GM19023 (cell line): Measurements from ENCODE around the gene RAPGEF5.

Experiments
- ATAC-seq: cut with Tn5 transposase; IDR thresholded peaks from one replicate; pipeline ENCODE4 v1.9.1; 2021; ENCODE audit warnings: mild to moderate bottlenecking, moderate library complexity; ENCODE audit not compliant: unreplicated experiment

Gene RAPGEF5

DNA sequence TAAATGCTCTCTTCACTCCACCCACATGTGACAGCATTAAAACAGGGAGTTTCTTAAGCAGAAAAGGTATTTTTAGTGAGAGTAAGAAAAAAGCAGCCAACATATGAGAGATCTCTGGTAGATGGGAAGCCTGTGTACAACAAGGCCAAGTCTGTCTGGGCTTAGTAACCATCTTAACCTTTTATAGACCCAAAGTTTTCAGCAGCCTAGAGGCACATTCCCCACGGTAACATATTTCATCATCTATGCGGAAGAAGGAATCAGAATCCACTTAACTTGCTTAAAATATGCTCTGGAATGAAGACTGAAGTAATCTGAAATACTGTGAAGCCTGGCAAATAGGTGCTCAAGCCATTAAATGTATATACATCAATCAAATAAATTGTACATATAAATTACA lies 127.8 kb downstream of the RAPGEF5 start:
- no peak for ATAC-seq

DNA sequence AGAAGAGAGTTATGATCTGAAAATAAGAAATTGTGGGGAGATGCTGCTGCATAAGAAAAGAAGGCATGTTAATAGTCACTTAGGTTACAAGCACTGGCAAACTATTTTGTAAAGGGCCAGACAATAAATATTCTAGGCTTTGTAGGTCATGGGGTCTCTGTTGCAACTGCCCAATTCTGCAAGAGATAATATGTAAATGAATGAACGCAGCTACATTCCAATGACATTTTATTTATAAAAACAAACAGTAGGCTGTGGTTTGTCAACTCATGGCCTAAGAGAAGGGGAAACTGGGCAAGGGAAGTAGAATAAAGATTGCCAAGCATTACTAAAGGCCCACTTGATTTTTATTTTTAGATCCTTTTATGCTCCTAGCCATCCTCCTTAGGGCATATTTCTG lies 133.1 kb downstream of the RAPGEF5 start:
- no peak for ATAC-seq

DNA sequence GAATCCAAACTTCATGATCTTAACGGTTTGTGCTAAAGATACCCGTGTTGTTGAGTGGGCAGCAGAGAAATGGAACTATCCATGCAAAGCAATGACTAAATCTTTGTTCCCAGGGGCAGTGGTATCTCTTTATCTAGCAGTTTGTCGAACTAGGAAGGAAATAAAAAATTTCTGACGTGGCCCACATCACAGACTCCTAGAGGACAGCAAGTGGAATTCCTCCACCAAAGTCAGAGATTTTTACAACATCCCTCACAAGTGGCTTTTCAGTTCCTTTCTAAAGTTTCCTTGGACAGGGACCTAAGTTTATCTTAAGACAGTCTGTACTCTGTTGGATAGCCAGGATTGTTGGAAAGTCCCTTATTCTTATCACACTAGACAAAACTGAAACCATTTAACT lies 136.0 kb downstream of the RAPGEF5 start:
- no peak for ATAC-seq

DNA sequence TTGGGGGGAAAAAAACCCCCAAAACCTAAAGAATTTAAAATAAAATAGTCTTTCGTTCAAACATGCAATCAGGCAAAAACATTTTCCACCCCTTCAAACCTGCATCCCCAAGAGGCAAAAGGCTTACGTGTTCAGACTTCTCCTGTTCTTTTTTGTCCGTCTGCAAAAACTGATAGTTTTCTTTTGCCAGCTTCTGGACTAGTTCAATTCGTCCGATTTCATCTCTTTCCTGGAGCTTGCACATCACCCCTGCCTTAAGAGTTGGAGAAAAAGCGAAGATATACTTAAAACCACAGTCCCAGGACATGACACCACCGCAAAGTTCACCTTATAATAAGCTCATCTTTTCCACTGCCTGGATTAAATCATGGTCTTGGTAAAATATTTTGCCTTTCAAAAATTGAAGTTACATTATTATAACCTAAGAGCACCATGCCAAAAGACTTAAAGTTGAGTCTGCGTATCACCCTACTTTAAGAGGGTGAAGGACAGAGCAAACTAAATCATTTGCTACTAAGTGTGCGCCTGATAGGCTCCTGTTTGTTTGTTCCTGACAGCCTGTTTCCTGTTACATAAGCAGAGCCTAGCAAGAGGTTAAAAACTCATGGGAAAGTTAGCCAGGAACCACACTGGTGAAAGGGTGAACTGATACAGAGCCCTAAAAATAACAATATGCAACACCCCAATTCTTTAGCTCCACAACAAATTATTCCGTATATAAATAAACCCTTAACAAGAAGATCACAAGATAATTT lies 137.0 kb downstream of the RAPGEF5 start:
- no peak for ATAC-seq

DNA sequence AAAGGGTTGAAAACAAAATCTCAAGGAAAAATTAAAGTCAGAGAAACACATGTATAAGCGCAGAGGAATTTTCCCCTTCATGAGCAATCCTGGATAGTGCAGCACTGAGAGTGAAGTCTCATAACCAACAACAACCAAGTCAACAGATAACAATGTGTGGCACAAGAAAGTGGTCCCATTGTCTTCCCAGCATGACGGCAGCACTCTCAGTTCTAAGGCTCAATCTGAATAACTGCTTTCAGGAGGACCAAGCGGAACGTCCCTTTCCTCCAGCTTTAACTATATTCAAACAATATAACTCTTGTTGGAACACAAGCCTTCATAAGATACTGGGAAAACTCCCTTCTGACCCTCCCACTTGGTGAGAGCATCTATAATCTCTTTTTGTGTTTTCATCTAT lies 137.9 kb downstream of the RAPGEF5 start:
- ATAC-seq: no peak

DNA sequence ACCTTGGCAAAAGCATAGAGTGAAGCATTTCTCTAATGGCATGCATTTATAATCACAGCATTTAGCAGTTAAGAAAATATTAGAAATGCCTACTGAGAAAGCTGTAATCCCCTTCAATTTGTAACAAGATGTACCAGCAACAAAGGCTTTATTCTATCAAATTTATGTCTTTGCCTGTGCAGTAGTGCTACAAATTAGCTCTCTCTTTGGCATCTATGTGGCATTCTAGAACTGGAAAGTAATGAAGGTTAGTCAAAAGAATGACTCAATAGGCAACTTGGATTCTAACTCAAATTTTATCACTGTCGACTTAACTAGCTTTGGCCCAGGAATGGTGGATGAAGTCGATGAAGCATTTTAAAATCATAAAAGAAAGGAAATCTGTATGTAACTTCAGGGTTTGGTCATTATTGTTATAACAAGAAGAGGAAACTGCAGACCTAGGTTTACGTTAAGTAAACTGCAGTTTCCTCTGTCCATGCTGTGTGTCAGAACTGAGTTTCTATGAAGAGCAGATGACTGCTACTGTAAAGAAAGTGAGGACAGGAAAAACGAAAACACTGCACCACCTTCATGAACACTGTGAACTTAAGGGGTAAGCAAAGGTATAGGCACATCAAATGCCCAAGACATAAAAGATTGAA lies 140.0 kb downstream of the RAPGEF5 start:
- ATAC-seq: no peak

DNA sequence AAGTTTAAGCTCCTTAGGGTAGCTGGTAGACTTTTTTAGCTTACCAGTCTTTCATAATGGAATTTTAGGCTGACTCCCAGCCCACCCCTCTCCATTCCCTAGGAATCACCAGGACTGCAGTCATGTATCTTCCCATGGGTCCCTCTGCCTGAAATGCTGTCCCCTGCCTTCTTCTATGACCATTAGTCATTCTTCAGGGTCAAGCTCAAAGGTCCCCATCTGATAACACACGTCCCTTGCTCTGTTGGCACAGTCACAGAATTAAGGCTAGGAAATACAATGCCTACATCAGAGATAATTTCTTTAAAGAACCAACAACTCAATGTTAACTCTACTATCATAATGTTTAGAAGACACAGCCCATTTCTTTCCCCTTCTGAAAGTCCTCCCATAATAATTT lies 140.6 kb downstream of the RAPGEF5 start:
- ATAC-seq: no peak

DNA sequence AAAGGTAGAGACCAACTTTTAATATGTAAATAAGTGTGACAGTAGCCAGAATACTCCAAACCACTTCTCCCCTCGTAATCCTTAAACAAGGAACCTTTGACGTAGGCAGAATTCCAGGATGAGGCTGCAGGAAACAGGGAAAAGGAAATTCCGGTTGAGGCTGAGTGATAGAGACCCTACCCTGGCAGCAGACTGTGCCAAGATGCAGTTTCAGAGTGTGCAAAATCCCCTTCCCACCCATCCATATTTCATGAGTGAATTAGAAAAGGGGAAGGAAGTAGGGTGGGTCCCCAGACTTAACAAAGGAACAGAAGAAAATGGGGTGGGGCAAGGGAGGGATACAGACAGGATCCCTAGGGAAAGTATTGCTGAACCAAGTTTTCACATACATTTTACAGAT lies 143.0 kb downstream of the RAPGEF5 start:
- ATAC-seq: no peak

DNA sequence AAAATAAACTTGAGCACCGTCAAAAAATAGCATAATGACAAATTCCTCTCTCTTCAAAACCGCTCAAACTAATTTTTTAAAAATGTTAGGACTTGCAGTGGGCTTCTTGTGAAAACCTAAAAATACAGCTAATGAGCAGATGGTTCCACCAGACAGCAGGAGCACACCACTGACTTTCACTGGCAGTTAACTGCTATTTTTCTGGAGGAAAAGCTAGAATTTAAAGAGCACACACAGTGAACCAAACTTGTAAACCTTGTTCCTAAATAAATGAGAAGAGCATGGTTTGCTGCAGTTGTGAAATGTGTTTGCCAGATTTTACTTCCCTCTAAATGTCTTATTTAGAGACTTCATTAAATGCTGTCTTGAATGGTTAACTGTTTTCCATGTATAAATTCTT lies 143.9 kb downstream of the RAPGEF5 start:
- ATAC-seq: no peak

DNA sequence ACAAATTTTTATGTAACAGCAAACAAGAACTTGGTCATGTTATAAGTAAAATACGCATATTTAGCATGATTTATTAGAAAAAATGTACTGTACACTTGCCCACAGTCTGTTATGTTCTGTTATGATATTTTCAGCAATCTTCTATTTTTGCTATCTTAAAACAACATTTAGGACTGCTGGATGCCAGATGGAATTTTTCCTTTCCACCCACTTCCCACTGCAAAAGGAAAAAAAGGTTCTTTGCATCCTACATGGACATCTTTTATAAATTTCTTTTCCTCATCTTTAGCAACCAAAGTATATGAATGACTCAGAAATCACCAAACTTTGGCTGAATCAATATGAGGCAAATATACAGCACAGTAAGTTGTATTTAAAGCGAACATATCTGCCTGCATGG lies 146.0 kb downstream of the RAPGEF5 start:
- no peak for ATAC-seq

DNA sequence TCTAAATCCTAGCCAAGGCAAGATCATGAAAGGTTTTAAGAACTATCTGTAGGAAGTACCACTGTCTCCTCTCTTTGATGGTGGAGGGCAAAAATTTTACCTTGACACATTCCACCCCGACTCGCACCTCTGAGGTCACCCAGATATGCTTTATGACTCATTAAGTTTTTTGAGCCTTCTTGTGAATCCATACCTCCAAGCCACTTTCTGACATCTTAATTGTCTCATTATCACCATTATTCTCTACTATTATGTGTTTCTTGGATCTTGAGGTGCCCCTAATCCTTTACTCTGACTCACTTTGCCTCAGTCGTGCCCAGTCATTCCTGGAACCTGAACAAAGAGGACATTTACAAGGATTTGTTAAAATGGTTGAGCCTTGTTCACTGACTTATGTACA lies 146.6 kb downstream of the RAPGEF5 start:
- no peak for ATAC-seq

DNA sequence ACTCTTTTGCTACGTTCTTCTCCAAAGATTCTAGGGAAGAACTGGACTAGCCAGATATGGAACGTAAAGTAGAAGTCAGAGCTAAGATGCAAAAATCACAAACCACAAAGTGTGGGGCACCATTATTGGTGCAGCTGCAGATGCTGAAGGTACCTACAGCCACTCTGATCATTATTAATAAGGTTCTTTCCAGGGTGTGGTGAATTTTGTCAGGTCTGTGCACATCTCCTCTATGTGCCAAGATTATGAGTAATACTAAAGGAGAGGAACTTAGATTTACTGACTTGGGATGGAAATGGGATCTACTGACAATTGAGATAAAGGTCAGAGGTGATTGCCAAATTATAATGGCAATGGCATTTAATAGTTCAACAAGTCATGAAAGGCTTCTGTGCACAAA lies 148.2 kb downstream of the RAPGEF5 start:
- no peak for ATAC-seq

DNA sequence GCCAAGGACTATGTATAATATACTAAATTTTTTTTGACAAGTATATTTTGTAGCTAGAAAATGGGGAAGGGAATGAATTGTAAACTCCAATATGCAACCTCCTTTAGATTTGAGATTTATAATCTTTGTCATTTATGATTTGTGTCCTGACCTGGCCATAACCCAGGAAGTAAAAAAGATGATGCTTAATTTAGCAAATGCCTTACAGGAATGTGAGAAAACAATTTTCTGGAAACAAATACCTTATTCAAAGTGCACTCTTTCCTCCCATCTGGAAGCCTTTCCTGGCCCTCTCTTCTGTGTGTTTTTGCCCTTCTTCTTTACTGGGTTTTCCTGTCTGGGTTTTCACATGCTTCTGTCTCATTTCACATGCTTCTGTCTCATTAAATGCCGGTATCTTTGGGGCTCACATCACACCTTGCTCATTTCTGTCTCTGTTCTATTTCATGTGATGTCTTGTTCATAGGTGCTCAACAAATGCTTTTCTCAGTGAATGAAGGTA lies 149.2 kb downstream of the RAPGEF5 start:
- ATAC-seq: no peak

DNA sequence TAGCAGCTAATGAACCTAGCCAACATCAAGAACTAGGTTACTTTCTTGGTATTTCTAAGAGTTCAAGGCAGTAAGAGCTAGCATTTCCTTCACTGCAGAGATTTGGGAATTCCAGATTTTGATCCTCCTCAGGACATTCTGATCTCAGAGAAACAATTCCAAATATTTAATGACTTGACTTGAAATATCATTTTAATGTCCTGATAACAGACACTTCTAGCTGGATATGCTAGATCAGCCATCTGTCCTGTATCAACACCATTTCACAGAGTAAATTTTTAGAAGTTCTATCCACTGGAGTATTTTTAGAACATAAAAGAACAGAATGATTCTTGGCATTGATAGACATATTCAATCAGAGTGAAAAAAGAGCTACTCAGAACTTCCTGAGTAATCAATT lies 151.3 kb downstream of the RAPGEF5 start:
- ATAC-seq: no peak

DNA sequence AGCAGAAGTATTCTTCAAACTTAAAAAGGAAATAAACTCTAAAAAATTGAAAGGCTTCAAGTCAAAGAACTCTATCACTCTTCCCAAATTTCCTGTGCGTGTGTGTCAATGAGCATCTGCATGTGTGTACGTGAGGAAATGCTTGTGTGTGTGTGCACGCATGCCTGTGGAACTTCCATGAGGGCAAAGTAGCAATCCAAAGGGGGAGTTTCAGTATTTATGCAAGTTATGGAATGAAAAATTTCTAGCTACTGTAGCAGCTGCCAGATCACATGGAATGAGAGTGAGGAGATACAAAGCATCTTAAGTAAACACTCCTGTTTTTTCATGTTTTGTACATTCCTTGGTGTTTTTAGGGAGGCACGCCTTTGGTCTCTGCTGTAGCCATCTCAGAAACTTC lies 152.6 kb downstream of the RAPGEF5 start:
- no peak for ATAC-seq

DNA sequence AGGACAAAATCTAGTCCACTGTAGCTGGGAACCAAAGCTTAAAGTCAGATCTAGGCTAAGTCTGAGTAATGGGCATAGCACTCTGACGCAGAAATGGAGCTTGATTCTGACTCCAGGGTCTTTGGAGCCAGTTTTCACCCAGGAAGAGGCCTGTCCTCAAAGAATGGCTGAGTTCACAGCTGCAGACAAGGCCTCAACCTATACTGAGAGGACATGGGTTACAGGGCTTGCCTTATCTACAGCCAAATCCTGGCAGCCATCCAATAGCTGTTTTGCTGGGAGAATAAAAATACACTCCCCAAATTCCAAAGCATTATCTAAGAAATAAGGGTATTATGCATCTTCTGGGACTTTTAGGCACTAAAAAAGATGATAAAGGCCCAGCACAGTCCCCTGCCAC lies 154.8 kb downstream of the RAPGEF5 start:
- ATAC-seq: no peak

DNA sequence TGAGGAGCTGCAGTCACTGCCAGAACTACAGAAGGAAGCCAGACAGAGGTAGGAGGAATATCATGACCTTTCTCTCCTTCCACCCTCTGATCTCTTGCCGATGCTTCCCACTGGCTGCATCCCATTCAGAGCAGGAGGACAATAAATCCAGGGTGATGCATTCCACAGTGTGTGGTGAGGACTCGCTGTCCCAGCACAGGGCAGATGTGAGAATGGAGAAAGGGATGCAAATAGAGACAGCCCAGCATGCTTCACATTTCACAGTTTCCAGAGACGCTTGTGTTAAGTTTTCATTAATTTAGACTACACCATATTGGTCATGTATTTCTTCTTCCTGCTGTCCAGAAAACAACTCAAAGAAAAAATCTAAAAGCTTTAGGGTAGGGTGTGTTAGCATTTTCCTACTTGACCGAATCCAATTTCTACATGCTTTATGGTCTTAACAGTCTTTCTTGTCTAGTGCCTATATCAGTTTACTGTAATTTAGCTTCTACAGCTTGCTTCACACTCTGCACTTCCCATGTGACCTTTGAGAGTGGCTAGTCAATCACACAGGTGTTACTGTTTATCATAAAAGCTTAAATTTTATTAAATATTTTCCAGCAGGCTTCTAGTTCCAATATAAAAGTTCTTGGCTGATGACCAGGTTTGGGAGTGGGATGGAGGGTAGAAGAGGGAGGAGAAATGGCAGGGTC lies 155.6 kb downstream of the RAPGEF5 start:
- no peak for ATAC-seq

DNA sequence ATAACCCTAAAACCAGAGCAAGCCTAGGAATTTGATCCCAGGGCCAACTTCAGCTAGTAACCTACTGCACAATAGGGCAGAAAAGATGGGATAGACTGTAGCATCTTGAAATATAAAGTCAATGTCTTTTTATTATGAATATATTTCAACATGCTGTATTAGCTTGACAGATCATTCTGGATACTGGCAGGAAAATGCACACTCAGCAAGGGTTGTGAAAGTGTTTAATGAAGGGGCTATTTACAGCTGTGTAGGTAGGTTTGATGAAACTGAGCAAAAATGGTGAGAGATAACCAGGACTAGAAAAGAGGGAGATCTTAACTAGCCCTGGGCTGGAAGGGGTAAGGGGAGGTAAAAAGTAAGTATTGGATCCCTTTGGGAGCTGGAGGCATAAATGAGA lies 156.2 kb downstream of the RAPGEF5 start:
- no peak for ATAC-seq

DNA sequence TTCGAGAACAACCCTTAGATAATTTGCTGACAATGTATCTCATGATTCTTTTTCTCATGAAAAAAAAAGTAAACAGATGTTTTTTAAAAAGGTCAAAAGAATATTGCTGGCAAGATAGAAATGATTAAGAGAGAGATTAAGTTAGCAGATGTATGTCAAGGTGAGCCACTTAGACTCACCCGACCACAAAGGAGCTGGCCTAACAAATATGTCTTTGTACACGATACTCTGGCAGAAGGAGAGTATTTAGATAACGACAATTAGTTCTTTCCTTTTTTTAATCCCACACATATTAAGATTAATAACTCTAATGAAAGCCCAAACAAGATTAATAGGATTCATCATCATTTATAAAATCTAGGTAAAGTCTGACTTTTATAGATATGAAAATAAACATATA lies 156.7 kb downstream of the RAPGEF5 start:
- no peak for ATAC-seq

DNA sequence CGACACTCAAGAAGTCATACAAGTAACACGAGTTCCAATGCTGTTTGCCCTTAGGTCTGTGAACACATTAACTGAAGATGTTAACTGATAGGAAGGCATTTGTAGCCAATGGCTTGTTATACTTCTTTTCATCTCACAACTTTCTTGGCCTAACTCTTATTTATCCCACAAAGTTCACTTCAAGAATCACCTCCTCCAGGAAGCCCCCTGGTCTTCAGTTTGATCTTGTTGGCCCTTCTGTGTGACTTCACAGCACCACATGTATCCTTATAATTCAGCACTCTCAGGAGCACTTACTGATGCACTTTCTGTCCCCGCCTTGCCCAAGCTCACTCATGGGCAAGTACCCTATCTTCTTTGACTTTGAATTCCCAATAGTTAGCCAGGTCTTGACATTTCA lies 159.6 kb downstream of the RAPGEF5 start:
- no peak for ATAC-seq

DNA sequence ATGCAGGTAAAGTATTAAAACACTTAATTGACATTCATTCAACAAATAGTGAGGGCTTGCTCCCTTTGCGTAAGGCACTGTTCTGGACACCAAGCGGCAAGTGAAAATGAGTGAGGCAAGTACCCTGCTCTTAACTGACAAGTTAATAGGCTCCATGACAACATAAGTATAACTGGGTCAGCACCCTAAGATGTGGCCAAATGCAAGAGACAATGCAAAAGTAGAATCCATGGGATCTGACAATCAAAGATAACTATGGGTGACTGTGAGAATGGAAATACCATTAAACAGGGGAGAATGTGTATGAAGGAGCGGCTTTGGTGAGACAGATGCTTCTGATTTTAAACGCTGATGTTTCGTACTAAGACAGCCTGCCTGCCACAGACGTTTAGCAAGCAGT lies 160.5 kb downstream of the RAPGEF5 start:
- no peak for ATAC-seq
